Germinal center (tissue), 1 donor: ENCODE data around the gene POLN.

Experiments used
- DNase-seq: peaks from one replicate; pipeline ENCODE4 v3.0.0; 2012; ENCODE audit warnings: mixed read lengths, low spot score

The POLN gene

GRCh38 chr4:2082627-2083026 is 159.3 kb downstream of the POLN start:
- DNase-seq, result no peak

GRCh38 chr4:2082118-2082517 is 159.8 kb downstream of the POLN start:
- DNase-seq, result no peak

- no peak for DNase-seq
Measured at GRCh38 chr4:2081540-2081939, 160.4 kb downstream of the POLN start.

- no peak for DNase-seq
Measured at GRCh38 chr4:2080429-2081300, 161.3 kb downstream of the POLN start.

- DNase-seq, result no peak
Measured at GRCh38 chr4:2079926-2080325, 162.0 kb downstream of the POLN start.

- no peak for DNase-seq
Measured at GRCh38 chr4:2079006-2079405, 162.9 kb downstream of the POLN start.

GRCh38 chr4:2078584-2078983 is 163.3 kb downstream of the POLN start:
- no peak for DNase-seq

GRCh38 chr4:2077537-2078460 is 164.1 kb downstream of the POLN start:
- DNase-seq, result no peak

GRCh38 chr4:2076908-2077536 is 164.9 kb downstream of the POLN start:
- DNase-seq, result no peak

- DNase-seq, result no peak
Measured at GRCh38 chr4:2075987-2076907, 165.7 kb downstream of the POLN start.

GRCh38 chr4:2075171-2075986 is 166.5 kb downstream of the POLN start:
- no peak for DNase-seq

- no peak for DNase-seq
Measured at GRCh38 chr4:2074588-2074987, 167.3 kb downstream of the POLN start.

- no peak for DNase-seq
Measured at GRCh38 chr4:2073808-2074481, 168.0 kb downstream of the POLN start.

GRCh38 chr4:2072971-2073807 is 168.7 kb downstream of the POLN start:
- DNase-seq, result no peak

GRCh38 chr4:2071912-2072867 is 169.7 kb downstream of the POLN start:
- no peak for DNase-seq

GRCh38 chr4:2071252-2071911 is 170.5 kb downstream of the POLN start:
- no peak for DNase-seq
